HG03469 (cell line): ENCODE results near the gene CHD6.

Experiments used
- ATAC-seq: cut with Tn5 transposase; IDR thresholded peaks from one replicate; pipeline ENCODE4 v1.9.1; 2021; ENCODE audit warnings: mild to moderate bottlenecking, moderate library complexity, moderate number of reproducible peaks; ENCODE audit not compliant: unreplicated experiment

CHD6 gene

DNA sequence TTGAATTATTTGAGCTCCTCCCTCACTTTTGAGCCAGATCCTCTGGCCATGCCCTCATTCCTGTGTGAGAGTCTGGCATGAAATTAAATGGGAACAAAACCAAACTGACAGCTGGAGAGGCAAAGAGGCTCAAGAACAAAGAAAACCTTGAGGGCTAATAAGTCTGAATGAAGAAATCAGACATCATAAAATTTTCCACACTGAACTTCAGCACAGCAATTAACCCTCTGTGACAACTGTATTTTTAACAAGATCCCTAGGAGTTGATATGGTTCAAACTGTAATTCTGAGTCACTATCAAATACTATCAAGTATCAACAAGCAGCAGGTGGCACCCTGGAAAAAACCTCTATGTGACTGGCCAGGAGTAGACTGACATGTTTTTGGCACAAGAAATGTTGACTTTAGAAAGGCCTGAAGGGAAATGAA, 142.2 kb downstream of the CHD6 start:
- no peak for ATAC-seq

DNA sequence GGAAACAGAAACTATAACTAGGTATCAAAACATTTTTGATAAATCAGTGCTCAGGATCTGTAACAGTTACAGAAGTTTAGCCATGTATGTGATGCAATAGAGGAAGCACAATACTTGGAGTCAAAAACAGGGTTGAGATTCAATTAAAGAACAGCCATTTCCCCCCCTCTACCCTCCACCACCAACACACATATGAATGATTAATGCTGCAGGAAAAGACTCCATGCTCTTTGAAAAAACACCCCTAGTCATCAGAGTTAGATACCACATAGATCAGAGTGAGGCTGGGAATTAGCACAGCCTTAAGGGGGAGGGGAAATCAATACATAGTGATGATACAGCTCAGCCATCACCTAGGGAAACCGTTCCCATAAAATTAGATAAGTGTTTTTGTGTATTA, 142.7 kb downstream of the CHD6 start:
- ATAC-seq, result no peak

DNA sequence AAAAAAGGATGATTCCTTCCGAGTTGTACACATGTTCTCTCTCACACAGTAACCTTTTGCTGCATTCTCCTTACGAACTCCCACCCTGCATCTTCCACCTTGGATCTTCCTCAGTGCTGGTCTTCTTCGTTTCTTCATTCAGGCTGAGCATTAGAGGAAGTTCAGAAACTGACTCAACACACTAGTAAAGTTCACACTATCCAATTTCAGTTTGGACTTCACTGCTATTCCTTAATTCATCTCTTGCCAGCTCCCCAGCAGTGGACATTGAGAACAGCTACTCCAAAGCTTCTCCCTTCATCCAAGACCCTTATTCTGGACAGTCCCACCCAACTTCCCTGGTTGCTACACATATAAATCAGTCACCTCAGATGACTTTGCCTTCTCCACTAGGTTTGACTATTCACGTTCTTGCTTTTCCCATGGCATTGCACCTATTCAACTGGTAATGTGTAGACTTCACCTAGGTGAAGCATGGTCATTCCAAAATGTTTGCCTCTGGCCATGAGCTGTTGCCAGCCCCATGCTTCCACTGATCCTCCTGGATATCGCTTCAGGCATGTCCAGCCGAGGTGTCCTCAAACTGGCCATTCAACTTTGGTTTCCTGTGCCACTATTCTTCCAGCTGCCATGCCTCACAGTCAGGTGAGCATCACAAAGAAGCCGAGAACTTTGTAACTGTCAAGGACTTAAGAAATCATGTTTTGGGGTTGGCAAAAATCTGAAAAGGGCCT, 147.6 kb downstream of the CHD6 start:
- no peak for ATAC-seq

GRCh38 chr20:41469868-41470267, 148.3 kb downstream of the CHD6 start:
- ATAC-seq, result no peak

GRCh38 chr20:41468994-41469600, 149.1 kb downstream of the CHD6 start:
- ATAC-seq, result no peak

DNA sequence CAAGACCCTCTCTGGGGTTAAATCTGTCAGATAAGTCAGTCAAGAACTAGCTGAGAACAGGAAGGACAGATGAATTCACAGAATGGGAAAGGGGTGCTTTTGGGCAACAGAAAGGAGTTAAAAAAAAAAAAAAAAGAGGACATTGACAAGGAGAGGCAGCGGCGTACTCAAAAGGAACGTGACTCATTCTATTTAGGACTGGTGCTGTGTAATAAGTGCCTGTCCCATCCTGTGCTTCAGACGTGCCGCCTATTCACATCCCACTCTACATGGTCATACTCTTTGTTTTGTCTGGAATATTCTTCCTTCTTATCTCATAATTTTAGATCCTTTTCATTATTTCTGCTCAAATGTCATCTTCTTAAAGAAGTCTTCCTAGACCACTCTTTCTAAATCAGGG, 150.5 kb downstream of the CHD6 start:
- no peak for ATAC-seq

DNA sequence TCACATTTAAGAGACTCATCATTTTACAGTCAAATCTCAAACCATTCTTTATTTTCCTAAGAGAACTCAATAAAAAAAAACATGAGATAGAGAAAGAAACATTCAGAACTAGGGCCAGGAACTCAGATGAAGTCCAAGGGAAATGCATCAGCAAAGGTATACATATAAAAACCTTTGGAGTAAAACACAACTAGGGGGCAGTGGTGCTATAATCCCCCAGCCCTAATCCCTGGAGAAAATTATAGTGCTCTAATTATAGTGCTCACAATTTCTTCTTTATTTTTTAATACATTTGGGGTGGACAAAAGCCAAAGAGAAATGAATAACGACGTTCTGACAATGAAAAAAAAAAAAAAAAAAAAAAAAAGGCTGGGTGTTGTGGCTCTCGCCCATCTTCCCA, 151.0 kb downstream of the CHD6 start:
- ATAC-seq, result no peak

GRCh38 chr20:41463567-41463966, 154.6 kb downstream of the CHD6 start:
- ATAC-seq, result no peak

- peak; percentile 53 for ATAC-seq
These were observed 155.6 kb downstream of the CHD6 start for GRCh38 chr20:41462372-41463161.

DNA sequence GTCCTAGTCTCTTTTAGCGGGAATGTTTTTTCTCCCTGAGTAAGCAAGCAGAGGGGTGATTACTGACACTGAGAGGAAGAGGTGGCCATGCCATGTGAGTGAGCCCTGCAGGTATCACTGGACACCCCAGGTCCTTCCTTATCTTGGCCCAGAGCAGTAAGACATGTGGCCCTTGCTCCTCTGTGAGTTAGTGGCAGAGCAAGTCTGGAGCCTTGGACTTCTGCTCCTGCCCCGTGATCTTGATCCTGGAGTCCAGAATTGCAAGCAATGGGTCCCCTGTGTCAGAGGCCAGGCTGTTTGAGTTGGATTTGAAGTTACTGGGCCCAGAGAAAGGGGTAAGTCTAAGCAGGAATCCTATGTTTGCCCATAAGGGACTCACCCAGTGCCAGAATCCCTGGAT, 159.4 kb downstream of the CHD6 start:
- ATAC-seq, result no peak

- no peak for ATAC-seq
These were observed 160.9 kb downstream of the CHD6 start for GRCh38 chr20:41457173-41457857.

GRCh38 chr20:41456351-41456750, 161.8 kb downstream of the CHD6 start:
- no peak for ATAC-seq

DNA sequence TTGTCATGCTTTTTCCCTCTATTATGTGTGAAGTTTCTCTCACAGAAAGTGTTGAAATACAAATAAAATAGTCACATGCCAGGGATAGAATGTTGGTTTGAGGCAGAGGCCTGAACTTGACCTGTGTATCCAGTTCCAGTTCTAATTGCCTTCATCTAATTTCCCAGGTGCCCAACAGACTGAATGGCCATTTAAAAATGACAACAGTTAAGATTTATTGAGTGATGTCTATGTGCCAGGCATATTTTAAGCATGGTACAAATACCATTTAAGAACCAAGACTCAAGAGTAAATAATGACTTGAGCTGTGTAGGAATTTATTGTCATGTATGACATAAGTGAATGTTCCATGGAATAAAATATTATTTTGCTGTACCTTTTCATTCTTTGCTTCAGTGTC, 163.9 kb downstream of the CHD6 start:
- no peak for ATAC-seq

- no peak for ATAC-seq
These were observed 164.9 kb downstream of the CHD6 start for GRCh38 chr20:41453010-41453950.

DNA sequence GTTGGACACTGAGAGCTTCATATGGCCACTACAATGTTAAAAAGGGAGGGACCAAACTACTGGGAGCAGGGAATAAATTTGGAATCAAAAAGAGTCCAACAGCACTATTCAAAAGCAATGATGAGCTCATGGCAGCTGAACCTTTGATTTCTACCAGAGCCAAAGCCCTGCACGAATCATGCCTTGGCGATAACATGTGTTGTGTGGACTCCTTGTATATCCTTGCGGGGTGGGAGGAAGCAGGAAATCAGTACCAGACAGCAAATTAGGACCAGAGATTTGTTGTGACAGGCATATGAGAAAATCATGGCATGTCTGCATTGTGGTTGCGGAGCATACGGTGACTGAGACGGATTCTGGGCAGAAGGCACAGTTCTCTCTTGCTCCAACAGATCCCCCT, 166.0 kb downstream of the CHD6 start:
- no peak for ATAC-seq

- ATAC-seq, result no peak
These were observed 171.2 kb downstream of the CHD6 start for GRCh38 chr20:41447006-41447405.

GRCh38 chr20:41446456-41446855, 171.7 kb downstream of the CHD6 start:
- no peak for ATAC-seq

GRCh38 chr20:41444821-41445220, 173.4 kb downstream of the CHD6 start:
- ATAC-seq, result no peak

DNA sequence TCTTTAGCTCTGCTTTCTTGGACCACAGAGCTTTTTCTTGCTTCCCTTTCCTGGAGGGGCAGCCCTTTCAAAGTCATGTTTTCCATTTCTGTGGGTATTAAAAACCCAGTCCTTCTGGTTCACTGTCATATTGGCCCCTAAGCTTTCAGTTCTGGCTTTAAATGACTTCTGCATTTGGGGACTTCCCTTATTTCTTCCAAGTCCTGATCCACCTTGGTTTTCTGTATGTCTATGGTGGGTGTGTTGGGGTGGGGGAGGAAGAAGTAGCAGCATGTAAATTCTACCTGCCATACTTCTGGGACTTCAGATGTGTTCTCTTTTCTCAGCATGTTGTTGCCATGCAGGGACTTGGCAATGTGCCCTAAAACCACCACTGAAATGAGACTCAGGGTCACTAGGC, 174.5 kb downstream of the CHD6 start:
- ATAC-seq, result no peak

DNA sequence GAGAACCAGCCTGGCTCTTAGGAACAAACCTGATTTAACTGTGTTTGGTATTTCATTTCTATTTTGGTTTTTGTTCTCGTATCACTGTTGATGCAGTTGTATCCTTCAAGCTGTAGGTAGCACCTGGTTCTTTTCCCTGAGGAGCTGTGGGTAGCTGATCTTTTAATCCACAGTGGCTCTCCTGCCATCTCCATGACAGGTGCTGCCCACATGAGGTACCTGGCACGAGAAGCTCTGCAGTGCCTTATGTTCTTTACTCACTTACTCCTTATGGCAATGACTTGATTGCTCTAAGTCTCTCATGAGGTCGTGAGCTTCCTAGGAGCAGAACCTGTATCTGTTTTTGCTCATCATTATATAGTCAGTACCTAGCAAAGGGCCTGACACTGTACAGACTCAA, 177.3 kb downstream of the CHD6 start:
- ATAC-seq, result no peak
